K562 (cell line): Measurements from ENCODE around the gene EZH1. TPM values are rescaled to one million over a fixed set of nuclear protein-coding genes. Genes with fewer than 3 reads are reported as not detected.

Source experiments
- EGR1 ChIP-seq: fragments of 450-650 bp; conservative IDR thresholded peaks from 2 replicates; pipeline ENCODE4 v1.6.1; 2017; ENCODE audit warnings: mild to moderate bottlenecking
- MAFK ChIP-seq: IDR thresholded peaks from 2 replicates; pipeline ENCODE4 v1.6.1; 2011; ENCODE audit warnings: low read length, improper control_type of control experiment
- MAZ ChIP-seq, 2 experiments: fragments of 450-650 bp in 1 of 2; sonication (generic) in 1 of 2; formaldehyde crosslinking; IDR thresholded peaks in 1 of 2; conservative IDR thresholded peaks in 1 of 2; 2 replicates each; pipeline versions ENCODE4 v1.4.0 to v1.5.0; 2020; ENCODE audit warnings: mild to moderate bottlenecking in 1 of 2, missing genetic modification reagents in 1 of 2
- RFX5 ChIP-seq: IDR thresholded peaks from 2 replicates; pipeline ENCODE4 v1.6.1; 2011; ENCODE audit warnings: low read depth, mild to moderate bottlenecking, improper control_type of control experiment, low read length
- SMAD4 ChIP-seq: fragments of 250-450 bp; sonication (Bioruptor Pico); conservative IDR thresholded peaks from 2 replicates; pipeline ENCODE4 v1.8.0; 2021; ENCODE audit warnings: inconsistent platforms, mild to moderate bottlenecking, moderate library complexity
- ZBTB17 ChIP-seq: fragments of 450-650 bp; formaldehyde crosslinking; IDR thresholded peaks from 2 replicates; pipeline ENCODE4 v1.4.0; 2020; ENCODE audit warnings: mild to moderate bottlenecking
- ZC3H8 ChIP-seq: fragments of 450-650 bp; IDR thresholded peaks from 2 replicates; pipeline ENCODE4 v1.6.1; 2017
- ZNF436 ChIP-seq: fragments of 250-450, 450-650 bp; sonication (Bioruptor Pico); formaldehyde crosslinking; IDR thresholded peaks from 2 replicates; pipeline ENCODE4 v1.7.0; 2020; ENCODE audit warnings: mild to moderate bottlenecking
- ZNF75A ChIP-seq: fragments of 450-650 bp; formaldehyde crosslinking; IDR thresholded peaks from 2 replicates; pipeline ENCODE4 v1.4.0; 2020; ENCODE audit warnings: mild to moderate bottlenecking
- polyA plus RNA-seq, 8 experiments: library from polyadenylated mRNA; depleted of rRNA in 4 of 8; stranded (reverse) in 5 of 8; unstranded in 3 of 8; fragments of >200 nt; fragmentation: Nextera tagmentation in 2 of 8; fragmentation: Illumina TruSeq in 1 of 8; extraction: Ambion mirVana in 2 of 8; extraction: Trizol in 1 of 8; gene quantifications; 2 replicates each; pipeline versions ENCODE4 v1.2.1 to v1.2.3, GENCODE V29; 2011 to 2014; ENCODE audit warnings: inconsistent platforms in 1 of 8, missing spikeins in 1 of 8
- total RNA-seq, 7 experiments: library from RNA; depleted of rRNA in 6 of 7; stranded (reverse); fragments of >200 nt in 6 of 7; fragmentation: Illumina TruSeq in 2 of 7; extraction: Trizol in 2 of 7; gene quantifications; 2 replicates each; pipeline versions ENCODE4 v1.2.1 to v1.2.3, GENCODE V29; 2011 to 2021; ENCODE audit warnings: low replicate concordance in 1 of 7
- TF ChIP-seq, protein P1 (sequence below): sonication (generic); formaldehyde crosslinking; IDR thresholded peaks from 2 replicates; pipeline ENCODE4 v1.8.0; 2022; ENCODE audit warnings: missing genetic modification reagents, mild to moderate bottlenecking, borderline replicate concordance
- TF ChIP-seq, protein P2 (sequence below), 2 experiments: fragments of 450-650 bp in 1 of 2; IDR thresholded peaks; 2 replicates each; pipeline ENCODE4 v1.6.1; 2011 to 2017; ENCODE audit warnings: low read depth in 2 of 2, antibody characterized with exemption in 1 of 2, borderline replicate concordance in 1 of 2, low read length in 1 of 2, mild to moderate bottlenecking in 1 of 2, mixed read lengths in 1 of 2; ENCODE audit not compliant: control insufficient read depth in 1 of 2
- TF ChIP-seq, protein P3 (sequence below): sonication (generic); formaldehyde crosslinking; IDR thresholded peaks from 2 replicates; pipeline ENCODE4 v1.8.0; 2023; ENCODE audit warnings: mild to moderate bottlenecking, missing genetic modification reagents
- TF ChIP-seq, protein P4 (sequence below): fragments of 250-450 bp; sonication (Bioruptor Pico); IDR thresholded peaks from 2 replicates; pipeline ENCODE4 v1.8.0; 2022; ENCODE audit warnings: moderate library complexity, mild to moderate bottlenecking, inconsistent platforms
- TF ChIP-seq, protein P5 (sequence below): sonication (generic); formaldehyde crosslinking; IDR thresholded peaks from 2 replicates; pipeline ENCODE4 v1.8.0; 2022; ENCODE audit warnings: mild to moderate bottlenecking, missing genetic modification reagents

EZH1 gene
- total and polyA plus RNA-seq, 9 of the 15 experiments (the other 6 are each of a cell fraction or from before 2014, with no cell fraction given): 8.6 to 40.8 (median 22.9) TPM

DNA sequence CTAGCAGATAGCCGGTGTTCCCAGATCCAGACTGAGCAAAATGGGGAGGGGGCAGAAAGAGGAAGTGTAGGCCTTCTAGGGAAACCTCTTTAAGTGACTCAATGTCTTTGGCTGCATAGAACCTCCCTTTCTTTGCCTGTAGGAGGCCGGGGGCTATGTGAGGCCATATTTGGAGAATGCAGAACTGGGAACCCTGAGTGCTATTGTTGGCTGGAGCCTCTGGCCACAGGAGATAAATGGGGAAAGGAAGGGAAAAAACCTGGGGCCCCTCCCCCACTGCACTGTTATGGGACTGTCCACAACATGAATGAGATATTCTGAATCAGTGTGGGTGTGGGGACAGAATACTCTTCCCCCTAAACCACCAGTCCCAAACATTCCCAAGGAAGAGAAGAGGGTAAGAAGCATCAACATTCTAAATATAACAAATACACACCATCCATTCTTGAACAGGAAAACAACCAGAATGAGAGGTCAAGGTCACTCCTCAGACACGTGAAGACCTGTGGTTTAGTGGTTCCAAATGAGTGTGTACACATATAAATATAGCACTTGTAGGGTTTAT lies 30.8 kb upstream of the EZH1 start (continued):
- TF ChIP-seq SMAD4: no peak; the same call in 1 of the 2 replicates
- TF ChIP-seq, protein P1, sequence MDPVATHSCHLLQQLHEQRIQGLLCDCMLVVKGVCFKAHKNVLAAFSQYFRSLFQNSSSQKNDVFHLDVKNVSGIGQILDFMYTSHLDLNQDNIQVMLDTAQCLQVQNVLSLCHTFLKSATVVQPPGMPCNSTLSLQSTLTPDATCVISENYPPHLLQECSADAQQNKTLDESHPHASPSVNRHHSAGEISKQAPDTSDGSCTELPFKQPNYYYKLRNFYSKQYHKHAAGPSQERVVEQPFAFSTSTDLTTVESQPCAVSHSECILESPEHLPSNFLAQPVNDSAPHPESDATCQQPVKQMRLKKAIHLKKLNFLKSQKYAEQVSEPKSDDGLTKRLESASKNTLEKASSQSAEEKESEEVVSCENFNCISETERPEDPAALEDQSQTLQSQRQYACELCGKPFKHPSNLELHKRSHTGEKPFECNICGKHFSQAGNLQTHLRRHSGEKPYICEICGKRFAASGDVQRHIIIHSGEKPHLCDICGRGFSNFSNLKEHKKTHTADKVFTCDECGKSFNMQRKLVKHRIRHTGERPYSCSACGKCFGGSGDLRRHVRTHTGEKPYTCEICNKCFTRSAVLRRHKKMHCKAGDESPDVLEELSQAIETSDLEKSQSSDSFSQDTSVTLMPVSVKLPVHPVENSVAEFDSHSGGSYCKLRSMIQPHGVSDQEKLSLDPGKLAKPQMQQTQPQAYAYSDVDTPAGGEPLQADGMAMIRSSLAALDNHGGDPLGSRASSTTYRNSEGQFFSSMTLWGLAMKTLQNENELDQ (CRISPR knock-in tag): no peak
- no peak for TF ChIP-seq ZBTB17
- peak; percentile 39 for TF ChIP-seq EGR1
- no peak for TF ChIP-seq ZNF436 (CRISPR knock-in tag)
- TF ChIP-seq, protein P2, sequence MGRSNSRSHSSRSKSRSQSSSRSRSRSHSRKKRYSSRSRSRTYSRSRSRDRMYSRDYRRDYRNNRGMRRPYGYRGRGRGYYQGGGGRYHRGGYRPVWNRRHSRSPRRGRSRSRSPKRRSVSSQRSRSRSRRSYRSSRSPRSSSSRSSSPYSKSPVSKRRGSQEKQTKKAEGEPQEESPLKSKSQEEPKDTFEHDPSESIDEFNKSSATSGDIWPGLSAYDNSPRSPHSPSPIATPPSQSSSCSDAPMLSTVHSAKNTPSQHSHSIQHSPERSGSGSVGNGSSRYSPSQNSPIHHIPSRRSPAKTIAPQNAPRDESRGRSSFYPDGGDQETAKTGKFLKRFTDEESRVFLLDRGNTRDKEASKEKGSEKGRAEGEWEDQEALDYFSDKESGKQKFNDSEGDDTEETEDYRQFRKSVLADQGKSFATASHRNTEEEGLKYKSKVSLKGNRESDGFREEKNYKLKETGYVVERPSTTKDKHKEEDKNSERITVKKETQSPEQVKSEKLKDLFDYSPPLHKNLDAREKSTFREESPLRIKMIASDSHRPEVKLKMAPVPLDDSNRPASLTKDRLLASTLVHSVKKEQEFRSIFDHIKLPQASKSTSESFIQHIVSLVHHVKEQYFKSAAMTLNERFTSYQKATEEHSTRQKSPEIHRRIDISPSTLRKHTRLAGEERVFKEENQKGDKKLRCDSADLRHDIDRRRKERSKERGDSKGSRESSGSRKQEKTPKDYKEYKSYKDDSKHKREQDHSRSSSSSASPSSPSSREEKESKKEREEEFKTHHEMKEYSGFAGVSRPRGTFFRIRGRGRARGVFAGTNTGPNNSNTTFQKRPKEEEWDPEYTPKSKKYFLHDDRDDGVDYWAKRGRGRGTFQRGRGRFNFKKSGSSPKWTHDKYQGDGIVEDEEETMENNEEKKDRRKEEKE (IDR thresholded peaks at IDR 0.05; ENCODE audit: borderline replicate concordance in 1 of 2, control insufficient read depth in 1 of 2, low read depth in 2 of 2, low read length in 1 of 2): no peak
- TF ChIP-seq ZNF75A: no peak
- TF ChIP-seq RFX5: no peak
- TF ChIP-seq, protein P3, sequence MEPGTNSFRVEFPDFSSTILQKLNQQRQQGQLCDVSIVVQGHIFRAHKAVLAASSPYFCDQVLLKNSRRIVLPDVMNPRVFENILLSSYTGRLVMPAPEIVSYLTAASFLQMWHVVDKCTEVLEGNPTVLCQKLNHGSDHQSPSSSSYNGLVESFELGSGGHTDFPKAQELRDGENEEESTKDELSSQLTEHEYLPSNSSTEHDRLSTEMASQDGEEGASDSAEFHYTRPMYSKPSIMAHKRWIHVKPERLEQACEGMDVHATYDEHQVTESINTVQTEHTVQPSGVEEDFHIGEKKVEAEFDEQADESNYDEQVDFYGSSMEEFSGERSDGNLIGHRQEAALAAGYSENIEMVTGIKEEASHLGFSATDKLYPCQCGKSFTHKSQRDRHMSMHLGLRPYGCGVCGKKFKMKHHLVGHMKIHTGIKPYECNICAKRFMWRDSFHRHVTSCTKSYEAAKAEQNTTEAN (CRISPR knock-in tag): no peak
- TF ChIP-seq MAZ (CRISPR knock-in tag; conservative IDR thresholded peaks at IDR 0.05 in 1 of 2, IDR thresholded peaks at IDR 0.05 in 1 of 2): peak in 1 of 2 experiments; percentile 76; a peak in 2 of 4 replicates
- TF ChIP-seq, protein P4, sequence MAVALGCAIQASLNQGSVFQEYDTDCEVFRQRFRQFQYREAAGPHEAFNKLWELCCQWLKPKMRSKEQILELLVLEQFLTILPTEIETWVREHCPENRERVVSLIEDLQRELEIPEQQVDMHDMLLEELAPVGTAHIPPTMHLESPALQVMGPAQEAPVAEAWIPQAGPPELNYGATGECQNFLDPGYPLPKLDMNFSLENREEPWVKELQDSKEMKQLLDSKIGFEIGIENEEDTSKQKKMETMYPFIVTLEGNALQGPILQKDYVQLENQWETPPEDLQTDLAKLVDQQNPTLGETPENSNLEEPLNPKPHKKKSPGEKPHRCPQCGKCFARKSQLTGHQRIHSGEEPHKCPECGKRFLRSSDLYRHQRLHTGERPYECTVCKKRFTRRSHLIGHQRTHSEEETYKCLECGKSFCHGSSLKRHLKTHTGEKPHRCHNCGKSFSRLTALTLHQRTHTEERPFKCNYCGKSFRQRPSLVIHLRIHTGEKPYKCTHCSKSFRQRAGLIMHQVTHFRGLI (CRISPR knock-in tag): no peak
- TF ChIP-seq ZC3H8: no peak
- TF ChIP-seq, protein P5, sequence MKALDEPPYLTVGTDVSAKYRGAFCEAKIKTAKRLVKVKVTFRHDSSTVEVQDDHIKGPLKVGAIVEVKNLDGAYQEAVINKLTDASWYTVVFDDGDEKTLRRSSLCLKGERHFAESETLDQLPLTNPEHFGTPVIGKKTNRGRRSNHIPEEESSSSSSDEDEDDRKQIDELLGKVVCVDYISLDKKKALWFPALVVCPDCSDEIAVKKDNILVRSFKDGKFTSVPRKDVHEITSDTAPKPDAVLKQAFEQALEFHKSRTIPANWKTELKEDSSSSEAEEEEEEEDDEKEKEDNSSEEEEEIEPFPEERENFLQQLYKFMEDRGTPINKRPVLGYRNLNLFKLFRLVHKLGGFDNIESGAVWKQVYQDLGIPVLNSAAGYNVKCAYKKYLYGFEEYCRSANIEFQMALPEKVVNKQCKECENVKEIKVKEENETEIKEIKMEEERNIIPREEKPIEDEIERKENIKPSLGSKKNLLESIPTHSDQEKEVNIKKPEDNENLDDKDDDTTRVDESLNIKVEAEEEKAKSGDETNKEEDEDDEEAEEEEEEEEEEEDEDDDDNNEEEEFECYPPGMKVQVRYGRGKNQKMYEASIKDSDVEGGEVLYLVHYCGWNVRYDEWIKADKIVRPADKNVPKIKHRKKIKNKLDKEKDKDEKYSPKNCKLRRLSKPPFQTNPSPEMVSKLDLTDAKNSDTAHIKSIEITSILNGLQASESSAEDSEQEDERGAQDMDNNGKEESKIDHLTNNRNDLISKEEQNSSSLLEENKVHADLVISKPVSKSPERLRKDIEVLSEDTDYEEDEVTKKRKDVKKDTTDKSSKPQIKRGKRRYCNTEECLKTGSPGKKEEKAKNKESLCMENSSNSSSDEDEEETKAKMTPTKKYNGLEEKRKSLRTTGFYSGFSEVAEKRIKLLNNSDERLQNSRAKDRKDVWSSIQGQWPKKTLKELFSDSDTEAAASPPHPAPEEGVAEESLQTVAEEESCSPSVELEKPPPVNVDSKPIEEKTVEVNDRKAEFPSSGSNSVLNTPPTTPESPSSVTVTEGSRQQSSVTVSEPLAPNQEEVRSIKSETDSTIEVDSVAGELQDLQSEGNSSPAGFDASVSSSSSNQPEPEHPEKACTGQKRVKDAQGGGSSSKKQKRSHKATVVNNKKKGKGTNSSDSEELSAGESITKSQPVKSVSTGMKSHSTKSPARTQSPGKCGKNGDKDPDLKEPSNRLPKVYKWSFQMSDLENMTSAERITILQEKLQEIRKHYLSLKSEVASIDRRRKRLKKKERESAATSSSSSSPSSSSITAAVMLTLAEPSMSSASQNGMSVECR (CRISPR knock-in tag): no peak
- TF ChIP-seq MAFK: no peak
